ENCODE results near the gene PTPN14.

Gene PTPN14

GRCh38 chr1:214567481-214567980 lies 16.1 kb upstream of the PTPN14 start:
- no peak for DNase-seq

DNA sequence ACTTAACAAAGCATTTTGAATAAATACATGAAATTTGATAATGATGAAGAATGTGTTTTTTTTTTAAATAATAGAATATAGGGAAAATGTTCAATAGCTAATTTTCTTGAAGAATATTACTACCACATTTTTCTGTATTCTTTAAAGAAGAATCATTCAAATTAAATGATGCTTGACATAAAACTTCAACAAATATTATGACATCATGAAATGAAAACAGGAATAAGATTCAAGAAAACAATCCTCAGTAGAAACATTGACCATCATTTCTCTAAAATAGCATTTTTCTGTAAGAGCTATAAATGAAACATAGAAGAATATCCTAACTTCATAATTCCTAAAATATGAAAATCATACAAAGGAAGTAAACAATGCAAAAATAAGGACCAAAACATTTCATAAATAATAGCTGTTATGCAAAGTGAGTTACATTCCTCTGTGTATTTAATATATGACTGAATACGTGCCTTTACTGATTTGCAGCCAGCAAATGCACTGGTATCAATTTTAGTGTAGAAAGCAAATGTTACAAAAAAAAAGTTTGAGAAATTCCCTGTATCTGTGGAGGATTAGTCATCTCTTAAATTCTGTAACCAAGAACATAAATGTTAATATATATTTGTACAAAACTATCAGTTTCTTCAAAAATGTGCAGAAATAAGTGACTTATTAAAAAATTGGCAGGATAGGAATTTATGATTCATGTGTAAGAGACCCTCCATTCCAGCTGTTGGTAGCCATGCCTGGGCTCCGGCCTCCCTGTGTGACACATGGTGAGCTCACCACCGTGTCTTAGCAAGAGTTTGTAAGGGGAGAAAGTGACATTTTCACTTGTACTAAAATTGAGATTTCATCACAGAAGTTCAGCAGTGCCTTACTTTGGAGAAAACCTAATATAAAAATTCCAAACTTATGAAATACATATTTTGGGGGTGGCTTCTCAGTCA lies 15.0 kb upstream of the PTPN14 start:
- DNase-seq, result no peak

DNA sequence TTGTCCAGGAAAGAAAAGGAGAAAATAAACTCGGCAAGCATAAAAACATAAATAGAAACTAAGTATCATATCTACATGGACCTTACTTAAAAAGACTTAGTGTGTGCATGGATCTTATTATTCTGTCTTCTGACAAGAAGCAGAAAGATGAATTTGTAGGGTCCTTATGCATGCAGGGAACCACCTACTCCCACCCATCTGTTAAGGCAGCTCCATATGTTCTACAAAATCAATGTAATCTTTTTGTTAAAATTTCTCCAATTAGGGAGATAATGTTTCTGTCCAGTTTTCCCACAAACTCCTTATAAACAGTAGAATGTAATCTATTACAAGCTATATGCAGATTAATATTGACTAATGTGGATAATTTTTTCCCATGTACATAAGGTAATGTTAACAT lies 13.9 kb upstream of the PTPN14 start:
- DNase-seq, result no peak

GRCh38 chr1:214563881-214564280 lies 12.5 kb upstream of the PTPN14 start:
- no peak for DNase-seq

DNA sequence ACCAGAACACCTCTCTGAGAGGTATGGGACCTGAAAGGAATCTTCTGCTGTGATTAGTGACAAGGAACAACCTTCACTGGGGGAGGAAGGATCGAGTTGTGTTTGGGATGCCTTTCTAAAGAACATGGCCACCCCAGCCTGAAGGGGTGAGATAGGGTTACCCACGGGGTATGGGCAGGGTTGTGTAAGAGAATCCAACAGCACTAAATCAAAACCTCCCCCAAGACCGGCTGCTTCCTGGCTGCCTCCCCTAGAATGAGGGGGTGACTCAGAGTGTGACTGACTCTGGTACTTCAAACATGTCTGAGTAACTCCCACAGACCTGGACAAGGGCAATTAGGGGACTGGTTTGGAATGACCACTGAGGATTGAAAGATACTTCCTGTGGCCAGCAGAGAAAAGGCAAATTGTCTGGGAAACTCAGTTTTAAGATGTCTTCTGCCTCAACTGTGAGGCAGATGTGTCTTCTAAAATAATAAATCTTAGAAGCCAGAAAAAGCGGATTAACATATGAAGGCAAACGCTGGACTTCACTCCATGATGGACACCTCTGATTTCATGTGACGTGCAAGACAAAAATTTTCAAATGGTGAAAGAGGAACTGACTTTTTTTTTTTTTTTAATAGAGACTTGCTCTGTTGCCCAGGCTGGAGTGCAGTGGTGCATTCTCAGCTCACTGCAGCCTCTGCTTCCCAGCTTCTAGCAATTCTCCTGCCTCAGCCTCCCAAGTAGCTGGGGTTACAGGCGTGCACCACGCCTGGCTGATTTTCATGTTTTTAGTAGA lies 6.7 kb upstream of the PTPN14 start:
- DNase-seq, result no peak

- no peak for DNase-seq
These were observed 1.8 kb upstream of the PTPN14 start for GRCh38 chr1:214553142-214553710.

DNA sequence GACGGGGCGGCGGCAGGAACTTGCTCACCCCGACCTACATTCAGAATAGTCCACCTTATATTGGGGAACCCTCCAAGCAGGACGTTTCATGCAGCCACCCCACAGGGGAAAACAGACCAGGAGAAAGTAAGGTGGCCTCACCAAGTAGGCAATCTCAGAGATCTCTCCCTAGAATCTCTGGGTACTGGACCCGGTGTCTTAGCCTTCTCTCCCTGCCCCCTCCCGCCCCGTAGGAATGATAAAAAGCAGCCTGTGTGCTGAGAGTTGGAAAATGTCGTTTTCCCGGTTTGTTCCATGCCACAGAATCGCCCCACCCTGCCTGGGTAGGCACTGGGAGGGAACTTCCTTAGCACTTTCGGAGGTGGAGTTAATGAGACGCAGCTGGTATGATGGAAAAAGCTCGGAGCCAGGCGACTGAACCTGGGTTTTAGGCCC lies 789 bp upstream of the PTPN14 start:
- no peak for DNase-seq

- no peak for DNase-seq
These were observed 456 bp downstream of the PTPN14 start for GRCh38 chr1:214550857-214551435.

DNA sequence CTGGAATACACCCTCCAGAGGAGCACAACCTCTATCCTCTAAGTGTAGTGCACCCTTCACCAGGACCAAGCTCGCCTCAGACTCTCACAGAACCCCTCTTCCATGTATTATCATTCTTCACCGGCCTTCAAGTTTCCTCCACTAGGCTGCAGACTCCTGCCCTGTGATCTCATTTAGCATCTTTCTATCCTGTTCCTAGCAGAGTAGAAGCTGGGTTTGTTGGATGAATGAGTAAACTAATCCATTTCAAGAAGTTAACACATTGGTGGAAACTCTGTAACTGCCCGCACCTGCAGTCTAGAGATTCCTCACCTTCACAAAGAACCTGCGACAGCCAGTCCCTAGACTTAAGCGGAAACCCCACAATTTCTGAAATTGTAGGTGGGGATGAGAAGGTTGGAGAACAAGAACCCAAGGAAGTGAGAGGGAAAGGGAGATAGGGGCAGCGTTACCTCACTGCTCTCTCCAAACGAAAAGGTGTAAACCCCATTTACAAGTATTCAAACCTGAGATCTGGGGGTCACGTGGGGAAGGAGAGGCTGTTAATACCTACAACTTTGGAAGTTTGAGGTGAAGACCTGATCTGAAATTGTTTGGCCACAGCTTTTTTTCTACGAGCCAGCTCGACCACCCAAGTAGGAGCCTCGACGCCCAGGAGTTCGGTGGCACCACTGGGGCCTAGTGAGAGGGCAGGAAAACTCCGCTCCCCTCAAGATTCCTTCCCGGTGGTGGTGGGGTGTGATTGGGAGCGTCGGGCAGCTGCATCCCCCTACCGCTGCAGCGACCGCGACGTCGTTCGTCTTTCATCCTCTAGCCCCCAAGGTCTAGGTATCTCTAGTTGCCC lies 1.2 kb downstream of the PTPN14 start:
- no peak for DNase-seq

GRCh38 chr1:214549604-214550003 lies 1.8 kb downstream of the PTPN14 start:
- DNase-seq, result no peak

DNA sequence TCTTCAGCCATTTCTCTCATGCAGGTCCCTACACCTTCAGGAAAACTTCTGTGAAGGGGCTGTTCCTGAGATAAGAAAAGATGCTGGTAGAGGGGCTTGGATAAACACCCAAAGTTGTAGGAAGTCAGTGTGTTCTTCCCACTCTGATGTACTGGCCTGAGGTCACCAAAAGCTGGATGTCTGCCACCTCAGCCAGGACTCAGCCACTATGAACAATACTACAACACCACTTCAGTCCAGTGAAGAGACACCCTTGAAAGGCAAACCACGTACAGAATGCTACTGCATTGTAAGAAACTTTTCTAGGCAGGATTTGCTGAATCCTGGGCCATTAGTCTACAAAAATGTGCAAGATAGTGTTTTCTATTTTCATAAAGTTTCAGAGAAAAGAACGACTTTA lies 2.4 kb downstream of the PTPN14 start:
- peak; percentile 41 for DNase-seq

GRCh38 chr1:214548271-214548670 lies 3.1 kb downstream of the PTPN14 start:
- no peak for DNase-seq

DNA sequence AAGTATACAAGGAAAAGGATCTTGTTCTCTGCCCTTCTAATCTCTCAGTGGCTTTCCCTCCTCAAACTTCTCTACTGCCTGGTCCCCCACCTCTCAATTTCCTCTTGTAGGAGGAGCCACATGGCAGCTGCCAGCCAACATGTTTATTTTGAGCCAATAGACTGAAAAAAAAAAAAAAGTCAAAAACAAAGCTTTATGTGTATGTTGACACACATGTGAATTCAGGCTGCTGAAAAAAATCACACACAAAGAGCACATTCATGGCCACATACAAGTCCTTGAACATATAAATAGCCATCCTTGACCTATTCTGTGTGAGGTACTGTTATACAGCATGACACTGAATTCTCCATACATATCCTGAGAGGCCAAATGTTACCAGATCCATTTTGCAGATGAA lies 3.7 kb downstream of the PTPN14 start:
- DNase-seq, result no peak

- DNase-seq, result no peak
These were observed 4.3 kb downstream of the PTPN14 start for GRCh38 chr1:214546886-214547641.

GRCh38 chr1:214546084-214546483 lies 5.3 kb downstream of the PTPN14 start:
- DNase-seq, result no peak

GRCh38 chr1:214545293-214545692 lies 6.1 kb downstream of the PTPN14 start:
- no peak for DNase-seq

DNA sequence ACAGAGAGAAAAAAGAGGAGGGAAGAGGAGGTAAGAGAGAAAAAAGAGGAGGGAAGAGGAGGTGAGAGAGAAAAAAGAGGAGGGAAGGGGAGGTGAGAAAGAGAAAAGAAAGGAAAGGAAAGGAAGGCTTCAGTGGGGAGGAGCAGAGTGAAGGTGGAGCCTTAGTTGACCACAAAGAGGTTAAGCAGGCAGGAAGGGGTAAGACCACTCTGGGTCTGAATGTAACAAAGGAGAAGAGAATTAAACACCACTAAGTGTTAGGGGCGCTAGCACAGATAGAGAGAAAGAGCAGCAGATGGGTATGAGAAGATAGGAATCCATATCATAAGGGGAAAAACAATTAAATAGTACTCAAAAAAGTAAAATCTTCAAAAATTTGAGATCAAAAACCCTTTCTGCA lies 6.6 kb downstream of the PTPN14 start:
- no peak for DNase-seq

- DNase-seq, result no peak
These were observed 8.9 kb downstream of the PTPN14 start for GRCh38 chr1:214542275-214543199.

GRCh38 chr1:214541693-214542092 lies 9.7 kb downstream of the PTPN14 start:
- no peak for DNase-seq

GRCh38 chr1:214541206-214541605 lies 10.2 kb downstream of the PTPN14 start:
- DNase-seq, result no peak

All from NCI-H2029 treated with DMSO at 0.1 percent for 48 hours (cell line).